IMR-90 (cell line): ENCODE results near the gene ZNHIT2. TPM values are rescaled to one million over a fixed set of nuclear protein-coding genes. Genes with fewer than 3 reads are reported as not detected.

Source experiments
- ATAC-seq: fragments of 200-7000 bp; cut with Tn5 transposase; 2 replicates; pipeline ENCODE4 v1.9.1; 2020; ENCODE audit warnings: low read depth, mild to moderate bottlenecking, moderate library complexity
- BruUV-seq: library from RNA; stranded (reverse); fragments of 400-500 nt; replicated peaks from 2 replicates; lab custom pipeline; 2021; lab: Mats Ljungman, UMichigan
- CTCF ChIA-PET: fragments of 300-600 bp; formaldehyde crosslinking; extraction: SDS; loops from one replicate; lab custom pipeline; 2021; ENCODE audit warnings: antibody characterized with exemption; lab: Yijun Ruan, JAX
- POLR2A ChIA-PET: fragments of 300-600 bp; sonication (Branson Sonifier 250); formaldehyde crosslinking; loops from one replicate; lab custom pipeline; 2022; ENCODE audit warnings: antibody characterized with exemption; ENCODE audit not compliant: unreplicated experiment; lab: Charles Lee
- DNase-seq: peaks from one replicate; pipeline ENCODE4 v3.0.0; 2013
- H2AFZ ChIP-seq: replicated peaks from 2 replicates; pipeline ENCODE3; 2013; ENCODE audit warnings: low read length, mild to moderate bottlenecking; ENCODE audit not compliant: poor library complexity
- H2AK5ac ChIP-seq: 2 replicates; pipeline ENCODE4 v1.6.1; 2013; ENCODE audit warnings: low read depth, low read length, inconsistent platforms
- H2AK9ac ChIP-seq: replicated peaks from 2 replicates; pipeline ENCODE3; 2013; ENCODE audit warnings: mild to moderate bottlenecking, low read depth, low read length, moderate library complexity; ENCODE audit not compliant: poor library complexity
- H2BK120ac ChIP-seq: 2 replicates; pipeline ENCODE4 v1.6.1; 2013; ENCODE audit warnings: low read depth, low read length, inconsistent platforms
- H2BK15ac ChIP-seq: 3 replicates; pipeline ENCODE4 v1.6.1; 2013; ENCODE audit warnings: low read depth, low read length, inconsistent platforms
- H2BK20ac ChIP-seq: 2 replicates; pipeline ENCODE4 v1.6.1; 2013; ENCODE audit warnings: low read depth, mild to moderate bottlenecking, inconsistent platforms, low read length, moderate library complexity
- H2BK5ac ChIP-seq: 2 replicates; pipeline ENCODE4 v1.6.1; 2013; ENCODE audit warnings: mild to moderate bottlenecking, low read depth, low read length, inconsistent platforms; ENCODE audit not compliant: poor library complexity, severe bottlenecking
- H3K14ac ChIP-seq: replicated peaks from 2 replicates; pipeline ENCODE4 v1.6.1; 2013; ENCODE audit warnings: low read depth, low read length, inconsistent platforms
- H3K18ac ChIP-seq: 2 replicates; pipeline ENCODE4 v1.6.1; 2013; ENCODE audit warnings: low read depth, low read length, control low read depth
- H3K23ac ChIP-seq: 2 replicates; pipeline ENCODE4 v1.6.1; 2013; ENCODE audit warnings: low read depth, low read length, inconsistent platforms
- H3K27ac ChIP-seq: 2 replicates; pipeline ENCODE4 v1.5.1; 2013; ENCODE audit warnings: mild to moderate bottlenecking, control low read depth, low read length; ENCODE audit not compliant: insufficient read depth
- H3K27me3 ChIP-seq: 2 replicates; pipeline ENCODE4 v1.6.1; 2013; ENCODE audit warnings: low read length; ENCODE audit not compliant: control insufficient read depth, insufficient read depth
- H3K36me3 ChIP-seq: 2 replicates; pipeline ENCODE4 v1.6.1; 2013; ENCODE audit warnings: low read length, mixed read lengths; ENCODE audit not compliant: control insufficient read depth, insufficient read depth
- H3K4ac ChIP-seq: 2 replicates; pipeline ENCODE4 v1.6.1; 2013; ENCODE audit warnings: low read depth, low read length, inconsistent platforms
- H3K4me1 ChIP-seq: 2 replicates; pipeline ENCODE4 v1.6.1; 2013; ENCODE audit warnings: low read length, mixed read lengths; ENCODE audit not compliant: control insufficient read depth, insufficient read depth
- H3K4me2 ChIP-seq: 2 replicates; pipeline ENCODE4 v1.6.1; 2013; ENCODE audit warnings: low read depth, mild to moderate bottlenecking, control low read depth, low read length, moderate library complexity
- H3K4me3 ChIP-seq: 2 replicates; pipeline ENCODE4 v1.5.1; 2013; ENCODE audit warnings: low read depth, mild to moderate bottlenecking, control low read depth, low read length, moderate library complexity; ENCODE audit not compliant: insufficient read depth
- H3K56ac ChIP-seq: 2 replicates; pipeline ENCODE4 v1.6.1; 2013; ENCODE audit warnings: low read length, inconsistent platforms; ENCODE audit not compliant: insufficient read depth; ENCODE audit errors: extremely low read depth
- H3K79me1 ChIP-seq, 2 experiments: 2 replicates each; pipeline ENCODE4 v1.6.1; 2013; ENCODE audit warnings: low read length in 2 of 2, inconsistent platforms in 1 of 2, low read depth in 1 of 2
- H3K9ac ChIP-seq: 2 replicates; pipeline ENCODE4 v1.6.1; 2013; ENCODE audit warnings: low read depth, low read length, control low read depth
- H3K9me1 ChIP-seq: 2 replicates; pipeline ENCODE4 v1.6.1; 2013; ENCODE audit warnings: low read length, inconsistent platforms; ENCODE audit not compliant: insufficient read depth
- H3K9me3 ChIP-seq: 2 replicates; pipeline ENCODE4 v1.6.1; 2013; ENCODE audit warnings: low read length; ENCODE audit not compliant: control insufficient read depth, insufficient read depth
- H4K20me1 ChIP-seq: 2 replicates; pipeline ENCODE4 v1.6.1; 2013; ENCODE audit warnings: low read length, inconsistent platforms; ENCODE audit not compliant: insufficient read depth
- H4K5ac ChIP-seq: 2 replicates; pipeline ENCODE4 v1.6.1; 2013; ENCODE audit warnings: mild to moderate bottlenecking, low read depth, low read length, control low read depth
- H4K8ac ChIP-seq, 2 experiments: 2 replicates each; pipeline ENCODE4 v1.6.1; 2013; ENCODE audit warnings: low read depth in 2 of 2, low read length in 2 of 2, control low read depth in 1 of 2, inconsistent platforms in 1 of 2
- H4K91ac ChIP-seq: 2 replicates; pipeline ENCODE4 v1.6.1; 2013; ENCODE audit warnings: low read depth, low read length, inconsistent platforms; ENCODE audit not compliant: insufficient read depth
- CTCF ChIP-seq: conservative IDR thresholded peaks from 2 replicates; pipeline ENCODE4 v1.5.1; 2012; ENCODE audit warnings: mild to moderate bottlenecking, low read depth, low read length, improper control_type of control experiment
- ELK1 ChIP-seq: fragments of 150-350 bp; IDR thresholded peaks from 2 replicates; pipeline ENCODE4 v1.6.1; 2016; ENCODE audit warnings: low read depth, mild to moderate bottlenecking, low read length, moderate library complexity, borderline replicate concordance
- RCOR1 ChIP-seq: IDR thresholded peaks from 2 replicates; pipeline ENCODE4 v1.6.1; 2012; ENCODE audit warnings: mild to moderate bottlenecking, low read length, improper control_type of control experiment; ENCODE audit not compliant: insufficient replicate concordance
- SMC3 ChIP-seq: fragments of 150-350 bp; IDR thresholded peaks from 2 replicates; pipeline ENCODE4 v1.6.1; 2016; ENCODE audit warnings: low read depth, mild to moderate bottlenecking, antibody characterized with exemption, low read length, moderate library complexity
- dilution Hi-C: fragments of 300-500 bp; cut with HindIII; formaldehyde crosslinking; loops from one replicate; pipeline ENCODE4 v1.14.3; 2018; ENCODE audit warnings: low sequenced_read_pairs; ENCODE audit not compliant: unreplicated experiment
- in situ Hi-C: fragments of 300-500 bp; cut with MboI; formaldehyde crosslinking; loops from 3 replicates; pipeline ENCODE4 v1.14.3; 2019; ENCODE audit warnings: low sequenced_read_pairs, inconsistent platforms, mixed read lengths
- intact Hi-C: fragments of 100-400 bp; cut with micrococcal nuclease; formaldehyde crosslinking; loops from 2 replicates; pipeline ENCODE4 v1.10.0; 2022
- polyA plus RNA-seq, 3 experiments: library from polyadenylated mRNA; depleted of rRNA; stranded (reverse); fragments of >200 nt; gene quantifications; 2 replicates each; pipeline ENCODE4 v1.2.3, GENCODE V29; 2012; ENCODE audit warnings: low replicate concordance in 1 of 3
- total RNA-seq: library from RNA; depleted of rRNA; stranded (reverse); fragments of >200 nt; gene quantifications from 2 replicates; pipeline ENCODE4 v1.2.3, GENCODE V29; 2012

ZNHIT2 gene
- total and polyA plus RNA-seq, 2 of the 4 experiments (the other 2 are of a cell fraction): 3.9 to 5.9 TPM

GRCh38 chr11:65103476-65103875 is 14.0 kb downstream of the ZNHIT2 start:
- H3K4me2 ChIP-seq: no peak overlapping the region
- POLR2A ChIA-PET: no interaction called here

More at GRCh38 chr11:65103476-65103875, 14.0 kb downstream of the ZNHIT2 start:
- Histone ChIP-seq H3K18ac (no peak overlapping the region), H3K14ac (no peak overlapping the region), H2BK20ac (no peak overlapping the region), H3K23ac (no peak overlapping the region), H3K79me1 (peaks cover 13 to 46% of the 10 kb centered on the region in 2 experiments), H3K4ac (no peak overlapping the region), H3K9me1 (peaks cover 11% of the 10 kb centered on the region), H3K56ac (no peak overlapping the region), H2BK120ac (no peak overlapping the region), H4K5ac (no peak overlapping the region), H2AK5ac (no peak overlapping the region), H3K27ac (no peak overlapping the region), H3K4me1 (peaks cover 4% of the 10 kb centered on the region), H2AK9ac (no peak overlapping the region), H2BK15ac (no peak overlapping the region), H3K27me3 (no peaks in the 10 kb centered on the region), H4K8ac (no peak overlapping the region), H3K36me3 (peaks cover 5% of the 10 kb centered on the region), H3K9ac (no peak overlapping the region), H4K91ac (no peak overlapping the region), H3K9me3 (no peaks in the 10 kb centered on the region), H2AFZ (no peak overlapping the region), H2BK5ac (no peak overlapping the region), H3K4me3 (no peak overlapping the region), H4K20me1 (peaks cover 3% of the 10 kb centered on the region; the same call in 1 of the 2 replicates)
- DNase-seq (no peak), ATAC-seq (no peak)
- intact Hi-C loops (no loop called here), in situ Hi-C loops (no loop called here), dilution Hi-C loops (no loop called here)
- TF ChIP-seq RCOR1 (no peak), SMC3 (no peak), ELK1 (no peak), CTCF (no peak)
- CTCF ChIA-PET: no interaction called here
- BruUV-seq: no TSS peak
